Measurements from ENCODE around the gene OR2L3.
"Not testable (repeated sequence)": the region's sequence is repeated elsewhere in the genome, so short reads cannot be mapped to it uniquely, and the experiment has no call there.

The OR2L3 gene

DNA sequence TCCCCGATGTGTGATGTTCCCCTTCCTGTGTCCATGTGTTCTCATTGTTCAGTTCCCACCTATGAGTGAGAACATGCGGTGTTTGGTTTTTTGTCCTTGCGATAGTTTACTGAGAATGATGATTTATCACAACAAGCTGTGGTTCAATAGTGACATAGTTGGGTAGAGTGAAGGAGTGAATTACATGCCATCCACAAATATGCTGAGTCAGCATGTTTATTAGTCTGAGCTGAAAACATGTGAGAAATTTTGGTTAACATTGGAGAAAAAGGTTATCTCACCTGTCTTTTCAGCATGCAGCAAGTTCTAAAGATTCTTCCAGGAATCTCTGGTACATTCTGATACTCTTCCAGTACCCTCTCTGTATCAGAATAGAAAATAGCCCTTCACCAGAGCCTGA, 19.0 kb downstream of the OR2L3 start:
- no peak for DNase-seq (ENCODE audit: low read depth in 2 of 2)
- TF ChIP-seq, protein P1, sequence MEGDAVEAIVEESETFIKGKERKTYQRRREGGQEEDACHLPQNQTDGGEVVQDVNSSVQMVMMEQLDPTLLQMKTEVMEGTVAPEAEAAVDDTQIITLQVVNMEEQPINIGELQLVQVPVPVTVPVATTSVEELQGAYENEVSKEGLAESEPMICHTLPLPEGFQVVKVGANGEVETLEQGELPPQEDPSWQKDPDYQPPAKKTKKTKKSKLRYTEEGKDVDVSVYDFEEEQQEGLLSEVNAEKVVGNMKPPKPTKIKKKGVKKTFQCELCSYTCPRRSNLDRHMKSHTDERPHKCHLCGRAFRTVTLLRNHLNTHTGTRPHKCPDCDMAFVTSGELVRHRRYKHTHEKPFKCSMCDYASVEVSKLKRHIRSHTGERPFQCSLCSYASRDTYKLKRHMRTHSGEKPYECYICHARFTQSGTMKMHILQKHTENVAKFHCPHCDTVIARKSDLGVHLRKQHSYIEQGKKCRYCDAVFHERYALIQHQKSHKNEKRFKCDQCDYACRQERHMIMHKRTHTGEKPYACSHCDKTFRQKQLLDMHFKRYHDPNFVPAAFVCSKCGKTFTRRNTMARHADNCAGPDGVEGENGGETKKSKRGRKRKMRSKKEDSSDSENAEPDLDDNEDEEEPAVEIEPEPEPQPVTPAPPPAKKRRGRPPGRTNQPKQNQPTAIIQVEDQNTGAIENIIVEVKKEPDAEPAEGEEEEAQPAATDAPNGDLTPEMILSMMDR (IDR thresholded peaks at IDR 0.05; ENCODE audit: low read depth, low read length): no peak
- no peak overlapping the region for H3K4me3 ChIP-seq (replicated peaks in 1 of 2; ENCODE audit: low read depth in 2 of 2, low read length in 2 of 2)

GRCh38 chr1:248083864-248084263, 37.2 kb downstream of the OR2L3 start:
- H3K4me3 ChIP-seq (replicated peaks in 1 of 2; ENCODE audit: low read depth in 2 of 2, low read length in 2 of 2); DNase-seq (ENCODE audit: low read depth in 2 of 2): not testable (repeated sequence)

DNA sequence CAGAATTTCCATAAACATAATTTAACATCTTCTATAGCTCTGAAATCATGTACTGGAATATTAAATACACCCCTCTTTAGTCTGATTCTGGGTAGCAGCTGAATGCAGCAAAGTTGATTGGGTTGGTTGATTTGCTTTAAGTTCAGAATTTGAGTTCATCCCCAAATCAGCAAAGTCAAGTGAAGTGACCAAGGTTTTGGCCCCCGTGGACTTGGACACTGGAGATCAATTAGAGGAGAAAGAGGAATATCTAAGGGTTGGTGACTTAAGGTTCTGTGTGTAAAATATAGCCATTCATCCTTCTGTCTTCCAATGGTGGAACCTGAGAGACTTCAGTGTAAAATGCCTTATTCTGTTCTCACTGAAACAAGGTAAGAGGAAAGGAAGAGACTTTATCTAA, 48.2 kb downstream of the OR2L3 start, which contains the start of gene OR2L13:
Gene OR2L13 (plus strand): TSS at position 301 of the 400 bp plus-strand sequence. CDS start 4,192 bp downstream, outside the sequence.
- TF ChIP-seq, protein P1 (IDR thresholded peaks at IDR 0.05; ENCODE audit: low read depth, low read length): no peak
- no peak within 1 kb of the TSS for H3K4me3 ChIP-seq (replicated peaks in 1 of 2; ENCODE audit: low read depth in 2 of 2, low read length in 2 of 2)
- no peak for DNase-seq (ENCODE audit: low read depth in 2 of 2)

- TF ChIP-seq, protein P1 (IDR thresholded peaks at IDR 0.05; ENCODE audit: low read depth, low read length): no peak
- DNase-seq (ENCODE audit: low read depth in 2 of 2): no peak
- no peak overlapping the region for H3K4me3 ChIP-seq (replicated peaks in 1 of 2; ENCODE audit: low read depth in 2 of 2, low read length in 2 of 2)
Measured at GRCh38 chr1:248098529-248098928, 51.9 kb downstream of the OR2L3 start.

- no peak for DNase-seq (ENCODE audit: low read depth in 2 of 2)
- TF ChIP-seq, protein P1 (IDR thresholded peaks at IDR 0.05; ENCODE audit: low read depth, low read length): no peak
- no peak overlapping the region for H3K4me3 ChIP-seq (replicated peaks in 1 of 2; ENCODE audit: low read depth in 2 of 2, low read length in 2 of 2)
Measured at GRCh38 chr1:248102847-248103246, 56.2 kb downstream of the OR2L3 start.

DNA sequence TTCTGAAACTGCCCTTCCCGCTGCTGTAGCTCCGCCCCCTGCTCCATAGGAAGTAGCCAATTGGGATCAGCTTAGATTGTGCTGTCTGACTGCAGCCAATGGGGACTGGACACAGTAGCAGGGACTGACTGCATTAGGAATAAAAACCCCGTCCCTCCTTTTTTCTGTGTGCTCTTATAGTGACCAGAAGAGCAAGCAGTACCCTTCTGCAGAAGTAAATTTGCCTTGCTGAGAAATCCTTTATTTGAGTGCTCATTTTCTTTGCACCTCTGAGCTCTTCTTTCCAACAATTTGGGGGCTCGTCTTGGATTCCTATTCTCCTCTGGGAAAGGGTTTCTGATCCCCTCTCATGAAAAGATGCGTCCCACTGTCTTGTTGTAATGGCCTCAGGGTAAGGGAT, 64.5 kb downstream of the OR2L3 start:
- TF ChIP-seq, protein P1 (IDR thresholded peaks at IDR 0.05; ENCODE audit: low read depth, low read length): no peak
- DNase-seq (ENCODE audit: low read depth in 2 of 2): no peak

More for the DNA sequence above, 64.5 kb downstream of the OR2L3 start:
- H3K4me3 ChIP-seq (replicated peaks in 1 of 2; ENCODE audit: low read depth in 2 of 2, low read length in 2 of 2): no peak overlapping the region
